CD4-positive, alpha-beta T cell treated with Interleukin-21 for 1 hour (primary cell): Measurements from ENCODE around the gene CCDC127.
"Not testable (repeated sequence)": the region's sequence is repeated elsewhere in the genome, so short reads cannot be mapped to it uniquely, and the experiment has no call there.

Experiments
- DNase-seq: peaks from one replicate; pipeline ENCODE4 v3.0.0-alpha.2; 2020

CCDC127 gene

DNA sequence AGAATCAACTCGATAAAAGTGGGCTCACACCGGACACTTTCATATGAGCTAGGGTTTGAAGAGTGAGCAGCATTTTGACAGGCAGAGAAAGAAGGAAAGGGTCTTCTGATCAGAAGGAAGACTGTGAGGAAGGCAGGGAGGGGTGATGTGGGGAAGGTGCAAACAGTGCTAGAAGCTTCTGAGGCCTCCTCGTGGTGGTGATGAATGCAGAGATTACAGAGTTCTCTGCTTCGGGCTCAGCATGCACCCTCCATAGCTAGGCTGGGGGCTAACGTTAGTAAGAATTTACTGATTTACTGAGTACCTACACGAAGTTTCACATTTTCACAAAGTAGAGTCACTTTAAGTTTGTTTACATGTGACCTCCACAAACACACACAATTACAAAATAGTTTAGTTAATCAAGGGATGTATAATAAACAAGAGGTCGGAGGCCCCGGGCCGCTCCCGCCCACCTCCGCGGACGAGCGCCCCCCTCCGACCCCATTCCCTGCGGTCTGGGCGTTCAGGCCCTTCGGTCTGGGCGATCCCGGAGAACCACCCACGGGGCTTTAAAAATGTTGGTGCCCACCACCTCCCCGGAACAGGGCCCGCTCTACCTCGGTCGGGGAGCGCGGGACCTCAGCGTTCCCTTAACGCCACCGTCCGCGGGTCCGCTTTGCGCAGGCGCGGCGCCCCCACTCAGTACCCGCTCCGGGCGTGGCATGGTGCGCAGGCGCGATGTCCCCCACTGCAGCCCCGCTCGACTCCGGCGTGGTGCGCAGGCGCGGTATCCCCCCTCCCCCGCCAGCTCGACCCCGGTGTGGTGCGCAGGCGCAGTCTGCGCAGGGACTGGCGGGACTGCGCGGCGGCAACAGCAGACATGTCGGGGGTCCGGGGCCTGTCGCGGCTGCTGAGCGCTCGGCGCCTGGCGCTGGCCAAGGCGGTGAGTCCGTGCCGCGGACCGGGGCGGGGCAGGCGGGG, at the start of gene CCDC127, which contains the start of gene SDHA:
CCDC127 (minus strand) TSS at position 660 of the 963 bp plus-strand sequence. CDS start 1,304 bp downstream, outside the sequence.
SDHA (plus strand) TSS at position 827 of the 963 bp plus-strand sequence; CDS start at position 863, 36 bp downstream.
- peak; percentile 97 for DNase-seq

DNA sequence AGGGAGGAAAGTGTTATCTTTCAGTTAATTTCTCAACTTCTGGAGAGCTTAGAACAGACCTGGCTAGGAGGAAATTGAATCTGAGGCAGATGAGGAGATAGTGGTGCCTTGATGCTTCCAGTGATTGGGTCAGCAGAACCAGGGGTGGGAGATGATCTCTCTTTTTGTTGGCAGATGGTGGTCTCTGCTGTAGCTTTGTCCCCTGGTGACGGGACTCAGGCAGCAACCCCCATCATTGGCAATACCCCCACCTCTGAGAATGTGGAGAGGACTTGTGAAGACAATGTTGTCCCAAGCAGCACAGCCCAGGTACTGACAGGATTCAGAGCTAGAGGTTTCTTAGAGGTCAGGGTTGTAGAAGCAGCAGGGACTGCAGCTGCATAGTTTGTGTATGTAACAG, 49.8 kb upstream of the CCDC127 start:
- DNase-seq, result no peak

GRCh38 chr5:266311-267026, 48.5 kb upstream of the CCDC127 start:
- not testable (repeated sequence) for DNase-seq

DNA sequence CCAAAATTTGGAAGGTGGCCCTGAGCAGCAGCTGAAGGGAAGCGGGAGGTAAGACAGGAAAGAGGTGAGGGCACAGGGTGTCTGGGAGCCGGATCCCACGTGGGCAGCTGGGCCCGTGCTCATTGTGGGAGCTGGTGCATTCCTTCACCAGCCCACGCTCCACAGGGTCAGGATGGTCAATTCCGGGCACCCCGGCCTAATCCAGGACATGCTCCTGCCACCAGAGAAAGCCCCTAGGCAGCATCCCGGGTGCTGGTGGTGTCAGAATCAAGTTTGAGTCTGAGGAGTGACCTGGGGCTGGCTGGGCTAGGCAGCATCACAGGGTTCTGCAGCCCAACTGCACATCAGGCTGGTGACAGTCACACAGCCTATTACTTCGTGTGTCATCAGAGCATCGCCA, 46.4 kb upstream of the CCDC127 start:
- no peak for DNase-seq

DNA sequence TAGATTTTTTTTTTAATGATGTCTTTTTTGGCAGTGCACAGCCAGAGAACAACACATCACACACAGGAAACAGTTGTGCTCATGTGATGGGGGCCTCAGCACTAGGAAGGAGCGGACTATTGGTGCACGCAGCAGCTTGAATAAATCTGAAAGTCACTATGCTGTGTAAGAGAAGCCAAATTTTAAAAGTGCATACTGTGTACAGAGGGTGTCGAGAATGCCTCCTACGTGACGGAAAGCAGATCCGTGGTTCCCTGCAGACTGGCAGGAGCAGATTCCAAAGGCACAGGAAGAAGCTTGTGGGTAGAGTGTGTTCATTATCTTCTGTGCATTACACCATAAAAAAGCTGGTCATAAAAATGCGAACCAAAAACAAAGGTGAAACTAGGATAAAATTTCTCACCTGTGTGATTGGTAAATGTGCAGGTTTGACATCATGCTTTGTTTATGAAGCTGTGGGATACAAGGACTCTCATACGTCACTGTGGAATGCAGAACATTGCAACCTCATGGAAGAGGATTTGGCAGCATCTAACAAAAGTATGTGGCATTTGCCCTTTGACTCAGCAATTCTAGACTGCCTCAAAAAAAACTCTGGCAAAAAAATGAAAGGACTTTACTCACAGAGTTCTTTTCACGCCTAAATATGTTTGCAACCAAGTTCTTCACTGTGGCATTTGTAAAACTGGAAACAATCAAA, 45.5 kb upstream of the CCDC127 start:
- DNase-seq, result not testable (repeated sequence)

DNA sequence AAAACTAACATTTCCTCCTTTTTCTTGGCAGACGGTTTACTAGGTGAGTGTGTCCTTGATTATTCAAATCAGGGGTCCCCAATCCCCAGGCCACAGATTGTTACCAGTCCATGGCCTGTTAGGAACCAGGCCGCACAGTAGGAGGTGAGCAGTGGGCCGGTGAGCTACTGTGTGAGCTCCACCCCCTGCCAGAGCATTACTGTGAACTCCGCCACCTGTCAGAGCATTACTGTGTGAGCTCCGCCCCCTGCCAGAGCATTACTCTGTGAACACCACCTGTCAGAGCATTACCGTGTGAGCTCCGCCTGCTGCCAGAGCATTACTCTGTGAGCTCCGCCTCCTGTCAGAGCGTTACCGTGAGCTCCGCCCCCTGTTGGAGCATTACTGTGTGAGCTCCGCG, 39.2 kb upstream of the CCDC127 start:
- no peak for DNase-seq

GRCh38 chr5:256347-256746, 38.4 kb upstream of the CCDC127 start:
- not testable (repeated sequence) for DNase-seq

- DNase-seq, result not testable (repeated sequence)
These were observed 37.2 kb upstream of the CCDC127 start for GRCh38 chr5:255116-255515.

DNA sequence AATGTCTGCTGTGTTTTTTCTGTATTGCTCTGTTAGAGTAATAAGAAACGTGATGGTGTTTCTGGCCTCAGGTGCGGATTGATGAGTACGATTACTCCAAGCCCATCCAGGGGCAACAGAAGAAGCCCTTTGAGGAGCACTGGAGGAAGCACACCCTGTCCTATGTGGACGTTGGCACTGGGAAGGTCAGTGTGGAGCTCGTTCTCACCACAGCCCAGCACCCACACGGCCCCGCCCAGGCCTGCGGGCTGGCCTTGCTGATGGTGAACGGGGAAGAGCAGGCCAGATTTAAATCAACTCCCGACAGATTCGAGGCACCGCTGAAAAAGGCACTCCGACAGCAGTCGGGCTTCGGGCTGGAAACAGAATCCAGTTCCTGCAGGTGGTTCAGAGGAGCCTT, 36.4 kb upstream of the CCDC127 start:
- DNase-seq, result not testable (repeated sequence)

GRCh38 chr5:252546-252945, 34.6 kb upstream of the CCDC127 start:
- no peak for DNase-seq

DNA sequence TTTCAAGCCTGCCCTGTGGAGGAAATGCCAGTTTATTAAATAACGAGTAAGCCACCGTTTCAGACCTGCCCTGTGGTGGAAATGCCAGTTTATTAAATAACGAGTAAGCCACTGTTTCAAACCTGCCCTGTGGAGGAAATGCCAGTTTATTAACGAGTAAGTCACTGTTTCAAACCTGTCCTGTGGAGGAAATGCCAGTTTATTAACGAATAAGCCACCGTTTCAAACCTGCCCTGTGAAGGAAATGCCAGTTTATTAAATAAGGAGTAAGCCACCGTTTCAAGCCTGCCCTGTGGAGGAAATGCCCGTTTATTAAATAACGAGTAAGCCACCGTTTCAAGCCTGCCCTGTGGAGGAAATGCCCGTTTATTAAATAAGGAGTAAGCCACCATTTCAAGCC, 34.0 kb upstream of the CCDC127 start:
- DNase-seq, result not testable (repeated sequence)

DNA sequence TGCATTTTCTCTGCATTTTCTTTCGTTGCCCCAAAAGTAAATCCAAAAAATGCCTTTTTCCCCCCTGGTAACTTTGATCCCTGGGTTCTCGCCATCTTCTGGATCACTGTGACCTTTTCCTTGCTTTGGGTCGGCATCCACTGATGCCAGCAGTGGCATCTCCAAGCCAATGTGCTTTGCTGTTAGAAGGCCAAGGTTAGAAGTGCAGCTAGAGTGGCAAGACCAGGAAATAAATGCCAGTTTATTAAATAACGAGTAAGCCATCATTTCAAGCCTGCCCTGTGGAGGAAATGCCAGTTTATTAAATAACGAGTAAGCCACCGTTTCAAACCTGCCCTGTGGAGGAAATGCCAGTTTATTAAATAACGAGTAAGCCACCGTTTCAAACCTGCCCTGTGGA, 33.6 kb upstream of the CCDC127 start:
- not testable (repeated sequence) for DNase-seq

DNA sequence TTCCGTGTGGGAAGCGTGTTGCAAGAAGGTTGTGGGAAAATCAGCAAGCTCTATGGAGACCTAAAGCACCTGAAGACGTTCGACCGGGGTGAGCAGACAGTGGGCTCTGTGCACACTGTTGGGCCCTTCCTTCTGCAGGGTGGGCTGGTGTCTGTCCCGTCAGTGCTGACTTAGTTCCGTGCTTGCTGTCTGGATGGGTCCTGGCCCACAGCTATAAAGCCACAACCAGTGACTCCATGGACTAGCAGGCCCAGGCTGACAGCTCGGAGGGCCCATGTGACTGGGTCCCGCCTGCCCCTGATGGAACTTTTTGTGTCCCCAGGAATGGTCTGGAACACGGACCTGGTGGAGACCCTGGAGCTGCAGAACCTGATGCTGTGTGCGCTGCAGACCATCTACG, 33.1 kb upstream of the CCDC127 start:
- DNase-seq, result not testable (repeated sequence)

GRCh38 chr5:250396-250795, 32.4 kb upstream of the CCDC127 start:
- DNase-seq, result not testable (repeated sequence)

GRCh38 chr5:245717-246116, 27.8 kb upstream of the CCDC127 start:
- DNase-seq, result not testable (repeated sequence)

DNA sequence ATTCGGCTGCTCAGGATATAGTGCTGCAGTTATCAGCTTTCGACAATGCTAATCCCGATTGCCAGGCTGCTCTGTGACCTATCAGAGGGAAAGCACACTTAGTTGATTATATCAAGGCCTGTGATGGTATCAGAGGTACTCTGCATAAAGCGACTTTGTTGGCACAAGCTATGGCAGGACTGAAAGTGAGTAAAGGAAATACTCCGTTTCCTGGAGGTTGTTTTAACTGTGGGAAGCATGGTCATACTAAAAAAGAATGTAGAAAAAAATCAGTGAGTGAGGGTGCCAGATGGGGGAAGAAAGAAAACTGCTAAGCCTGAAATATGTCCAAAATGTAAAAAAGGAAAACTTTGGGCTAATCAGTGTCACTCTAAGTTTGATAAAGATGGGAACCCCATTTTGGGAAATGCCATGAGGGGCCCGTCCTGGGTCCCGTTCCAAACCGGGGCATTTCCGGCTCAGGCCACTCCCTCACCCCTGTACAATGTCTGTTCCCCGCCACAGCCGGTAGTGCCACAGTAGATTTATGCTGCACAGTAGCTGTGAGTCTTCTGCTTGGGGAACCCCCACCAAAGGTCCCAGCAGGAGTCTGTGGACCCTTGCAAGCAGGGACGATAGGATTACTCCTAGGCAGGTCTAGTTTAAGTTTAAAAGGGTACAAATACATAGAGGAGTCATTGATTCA, 25.9 kb upstream of the CCDC127 start:
- not testable (repeated sequence) for DNase-seq

- DNase-seq, result not testable (repeated sequence)
These were observed 23.2 kb upstream of the CCDC127 start for GRCh38 chr5:241045-241669.

GRCh38 chr5:240550-240949, 22.6 kb upstream of the CCDC127 start:
- DNase-seq, result not testable (repeated sequence)

DNA sequence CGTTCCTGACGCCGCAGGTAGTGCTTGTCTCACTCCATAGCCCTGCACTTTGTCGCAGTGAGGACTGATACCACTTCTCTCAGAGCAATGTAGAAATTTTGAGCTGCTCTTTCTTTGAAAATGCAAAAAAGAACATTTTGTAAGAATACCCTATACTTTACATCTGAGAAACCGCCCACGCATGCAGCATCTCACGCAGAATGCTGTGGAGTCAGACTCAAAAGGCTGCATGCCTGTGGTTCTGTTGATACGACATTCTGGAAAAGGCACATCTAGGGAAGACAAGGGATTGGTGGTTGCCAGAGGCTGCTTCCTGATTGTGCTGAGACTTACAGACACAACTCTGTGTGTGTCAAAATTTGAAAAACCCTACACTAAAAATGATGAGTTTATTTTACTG, 20.0 kb upstream of the CCDC127 start:
- DNase-seq, result not testable (repeated sequence)

GRCh38 chr5:235527-235926, 17.6 kb upstream of the CCDC127 start:
- DNase-seq, result not testable (repeated sequence)

DNA sequence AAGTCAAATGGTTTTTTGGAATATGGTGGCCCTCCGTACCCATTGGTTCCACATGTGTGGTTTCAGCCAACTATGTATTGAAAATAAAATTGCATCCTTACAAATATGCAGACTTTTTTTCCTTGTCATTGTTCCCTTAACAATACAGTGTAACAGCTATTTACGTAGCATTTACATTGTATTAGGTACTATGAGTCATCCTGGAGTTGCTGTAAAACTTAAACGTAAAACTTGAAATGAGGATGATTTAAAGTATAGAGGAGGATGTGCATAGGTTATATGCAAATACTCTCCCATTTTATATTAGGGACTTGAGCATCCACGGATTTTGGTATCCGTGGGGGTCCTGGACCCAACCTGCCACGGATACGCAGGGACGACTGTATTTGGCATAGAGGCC, 16.5 kb upstream of the CCDC127 start:
- no peak for DNase-seq

GRCh38 chr5:233426-233825, 15.5 kb upstream of the CCDC127 start:
- DNase-seq, result not testable (repeated sequence)
